HG03575 (cell line): Measurements from ENCODE around the gene PSD4.
A peak's percentile ranks its signal among the peaks of the same experiment; 100 is the strongest.

Experiments used
- ATAC-seq: cut with Tn5 transposase; IDR thresholded peaks from one replicate; pipeline ENCODE4 v1.9.1; 2021; ENCODE audit not compliant: unreplicated experiment, insufficient number of reproducible peaks, low FRiP score; ENCODE audit errors: extremely low read depth

The PSD4 gene

GRCh38 chr2:113173542-113174375 is at the start of gene PSD4:
PSD4 (plus strand) TSS chr2:113173971; CDS start chr2:113182457, 8,486 bp downstream.
- peak; percentile 47 for ATAC-seq

GRCh38 chr2:113124181-113124961 is 49.4 kb upstream of the PSD4 start:
- no peak for ATAC-seq

- ATAC-seq = no peak
Observed at GRCh38 chr2:113124984-113125855, 48.6 kb upstream of the PSD4 start.

- no peak for ATAC-seq
Observed at GRCh38 chr2:113126845-113127645, 46.7 kb upstream of the PSD4 start, which contains the start of gene IL1RN. IL1RN (plus strand) TSS chr2:113127598; CDS start chr2:113127625, 27 bp downstream.

- ATAC-seq = no peak
Observed at GRCh38 chr2:113127646-113128570, 45.9 kb upstream of the PSD4 start.

GRCh38 chr2:113129519-113130078 is 44.2 kb upstream of the PSD4 start:
- ATAC-seq = no peak

GRCh38 chr2:113131352-113132185 is 42.2 kb upstream of the PSD4 start:
- no peak for ATAC-seq

- no peak for ATAC-seq
Observed at GRCh38 chr2:113132414-113133021, 41.3 kb upstream of the PSD4 start.

GRCh38 chr2:113133704-113134598 is 39.8 kb upstream of the PSD4 start:
- no peak for ATAC-seq

- ATAC-seq = no peak
Observed at GRCh38 chr2:113134717-113135116, 39.1 kb upstream of the PSD4 start.

GRCh38 chr2:113135317-113135716 is 38.5 kb upstream of the PSD4 start:
- ATAC-seq = no peak

GRCh38 chr2:113136828-113137775 is 36.7 kb upstream of the PSD4 start:
- no peak for ATAC-seq

GRCh38 chr2:113137827-113138226 is 35.9 kb upstream of the PSD4 start:
- no peak for ATAC-seq
